ENCODE results near the gene GGTLC2.
"Not testable (repeated sequence)": the region's sequence is repeated elsewhere in the genome, so short reads cannot be mapped to it uniquely, and the experiment has no call there.

Gene GGTLC2

GRCh38 chr22:22644314-22644713 is at the start of gene GGTLC2:
Gene GGTLC2, plus strand, starts transcription at chr22:22644614. Its CDS starts 1,732 bp downstream, at chr22:22646346.
- DNase-seq (ENCODE audit: low spot score): not testable (repeated sequence)

- peak; percentile 26 for DNase-seq (ENCODE audit: low spot score)
Observed at GRCh38 chr22:22595001-22595835, 49.2 kb upstream of the GGTLC2 start.

GRCh38 chr22:22598144-22598543 is 46.3 kb upstream of the GGTLC2 start:
- peak; percentile 16 for DNase-seq (ENCODE audit: low spot score)

- DNase-seq (ENCODE audit: low spot score): no peak
Observed at GRCh38 chr22:22599248-22599647, 45.2 kb upstream of the GGTLC2 start.

GRCh38 chr22:22600531-22601261 is 43.7 kb upstream of the GGTLC2 start:
- DNase-seq (ENCODE audit: low spot score): no peak

- DNase-seq (ENCODE audit: low spot score): no peak
Observed at GRCh38 chr22:22603470-22603947, 40.9 kb upstream of the GGTLC2 start.

- DNase-seq (ENCODE audit: low spot score): no peak
Observed at GRCh38 chr22:22604326-22605073, 39.9 kb upstream of the GGTLC2 start.

- no peak for DNase-seq (ENCODE audit: low spot score)
Observed at GRCh38 chr22:22605074-22605404, 39.4 kb upstream of the GGTLC2 start.

GRCh38 chr22:22608022-22608421 is 36.4 kb upstream of the GGTLC2 start:
- not testable (repeated sequence) for DNase-seq (ENCODE audit: low spot score)

GRCh38 chr22:22609291-22609690 is 35.1 kb upstream of the GGTLC2 start:
- no peak for DNase-seq (ENCODE audit: low spot score)

GRCh38 chr22:22612516-22612915 is 31.9 kb upstream of the GGTLC2 start:
- DNase-seq (ENCODE audit: low spot score): no peak

- no peak for DNase-seq (ENCODE audit: low spot score)
Observed at GRCh38 chr22:22614065-22614464, 30.3 kb upstream of the GGTLC2 start.

- no peak for DNase-seq (ENCODE audit: low spot score)
Observed at GRCh38 chr22:22616636-22617035, 27.8 kb upstream of the GGTLC2 start.

GRCh38 chr22:22618448-22618847 is 26.0 kb upstream of the GGTLC2 start:
- no peak for DNase-seq (ENCODE audit: low spot score)

- no peak for DNase-seq (ENCODE audit: low spot score)
Observed at GRCh38 chr22:22618923-22619322, 25.5 kb upstream of the GGTLC2 start.

- no peak for DNase-seq (ENCODE audit: low spot score)
Observed at GRCh38 chr22:22619765-22620414, 24.5 kb upstream of the GGTLC2 start.

GRCh38 chr22:22628546-22629495 is 15.6 kb upstream of the GGTLC2 start:
- not testable (repeated sequence) for DNase-seq (ENCODE audit: low spot score)

- not testable (repeated sequence) for DNase-seq (ENCODE audit: low spot score)
Observed at GRCh38 chr22:22631223-22631652, 13.2 kb upstream of the GGTLC2 start.

- not testable (repeated sequence) for DNase-seq (ENCODE audit: low spot score)
Observed at GRCh38 chr22:22632226-22632625, 12.2 kb upstream of the GGTLC2 start.

GRCh38 chr22:22633533-22633932 is 10.9 kb upstream of the GGTLC2 start:
- DNase-seq (ENCODE audit: low spot score): not testable (repeated sequence)

- DNase-seq (ENCODE audit: low spot score): peak; percentile 42
Observed at GRCh38 chr22:22636260-22636659, 8.2 kb upstream of the GGTLC2 start.
